Measurements from ENCODE around the gene LRRC25.

LRRC25 gene

DNA sequence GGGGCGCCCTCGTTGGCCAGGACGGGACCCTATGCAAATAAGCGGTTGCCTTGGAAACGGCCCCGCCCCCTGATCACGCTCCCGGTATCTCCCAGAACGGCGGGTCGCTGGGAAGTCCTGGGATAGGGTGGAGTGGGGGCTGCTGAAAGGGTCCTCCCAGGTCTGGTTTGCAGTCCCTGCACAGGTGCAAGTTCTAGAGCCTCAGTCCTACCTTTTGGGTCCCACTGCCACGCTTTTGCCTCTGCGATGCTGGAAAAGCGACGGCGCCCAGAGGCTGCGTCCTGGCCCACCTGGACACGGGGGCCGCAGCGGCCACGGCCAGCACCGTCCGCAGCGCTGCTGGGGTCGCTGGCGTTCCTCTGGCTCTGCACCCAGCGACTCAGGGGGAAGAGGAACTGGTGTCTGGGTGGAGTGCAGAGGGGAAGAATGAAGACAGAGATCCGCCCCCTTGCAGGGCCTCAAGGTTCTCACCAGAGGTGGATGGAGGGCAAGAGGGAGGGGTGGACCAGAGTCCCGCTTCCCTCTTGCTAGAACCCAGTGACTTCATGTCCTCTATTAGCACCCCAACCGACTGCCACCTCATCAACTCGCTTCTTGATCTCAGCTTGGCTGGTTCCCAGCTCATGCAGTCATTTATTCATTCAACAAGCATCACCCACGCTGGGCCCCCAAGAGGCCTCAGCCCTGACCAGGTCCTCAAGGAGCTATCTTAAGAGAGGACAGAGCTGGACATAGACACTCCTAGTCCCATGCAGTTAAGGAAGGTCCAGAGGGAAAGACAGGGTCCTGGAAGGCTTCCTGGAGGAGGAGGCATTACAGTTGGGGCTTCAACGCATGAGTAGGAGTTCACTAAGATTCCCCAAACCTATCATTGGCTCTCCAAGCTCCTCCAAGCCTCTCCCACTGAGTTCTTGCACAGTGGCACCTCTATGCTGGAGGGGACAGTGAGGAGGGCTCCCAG is at the start of gene LRRC25:
Gene LRRC25 (minus strand): TSS at position 381 of the 961 bp plus-strand sequence. CDS start 659 bp downstream, outside the sequence.
- Mint-ChIP-seq H3K36me3 (ENCODE audit: low read depth) (no peaks in the 10 kb centered on the region), H3K9me3 (no peaks in the 10 kb centered on the region), H3K27ac (no peak within 1 kb of the TSS), H3K27me3 (peaks cover 46% of the 10 kb centered on the region), H3K4me1 (ENCODE audit: low read depth) (peaks cover 4% of the 10 kb centered on the region), H3K4me3 (no peak within 1 kb of the TSS)
- DNase-seq: no peak

DNA sequence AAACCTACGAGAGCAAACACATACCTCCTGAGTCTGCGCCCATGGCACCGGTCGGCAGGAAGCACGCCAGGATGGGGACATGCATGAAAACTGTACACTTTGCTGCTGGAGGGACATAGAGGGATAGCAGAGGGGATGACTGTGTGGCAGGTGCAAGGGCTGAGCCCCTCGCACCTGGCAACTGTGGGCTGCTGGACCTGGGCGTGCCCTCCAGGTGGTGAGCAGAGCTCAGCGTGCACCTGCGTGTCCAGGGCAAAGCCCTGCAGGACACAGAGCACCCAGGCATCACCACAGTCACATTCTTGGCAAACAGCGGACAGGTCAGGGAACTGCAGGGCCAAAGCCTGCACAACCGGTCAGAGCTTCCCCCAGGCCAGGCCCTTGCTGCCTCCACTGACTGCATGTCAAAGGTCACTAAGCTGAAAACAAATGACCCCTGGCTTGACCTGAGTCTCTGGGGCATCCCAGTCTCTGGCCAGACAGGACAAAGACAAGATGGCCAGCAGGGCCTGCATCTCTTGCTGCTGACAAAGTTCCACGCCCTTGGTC is 49.5 kb upstream of the LRRC25 start:
- Mint-ChIP-seq H3K27ac (peak overlapping the region; percentile 22), H3K36me3 (ENCODE audit: low read depth) (peaks cover 80% of the 10 kb centered on the region), H3K27me3 (no peaks in the 10 kb centered on the region), H3K4me1 (ENCODE audit: low read depth) (peaks cover 11% of the 10 kb centered on the region), H3K9me3 (peaks cover 2% of the 10 kb centered on the region), H3K4me3 (no peak overlapping the region)
- DNase-seq: no peak

GRCh38 chr19:18446145-18446810 is 48.9 kb upstream of the LRRC25 start:
- H3K27ac Mint-ChIP-seq: no peak overlapping the region
- peaks cover 14% of the 10 kb centered on the region for H3K4me1 Mint-ChIP-seq (ENCODE audit: low read depth)
- no peaks in the 10 kb centered on the region for H3K27me3 Mint-ChIP-seq
- peaks cover 2% of the 10 kb centered on the region for H3K9me3 Mint-ChIP-seq
- DNase-seq: no peak
- no peak overlapping the region for H3K4me3 Mint-ChIP-seq
- H3K36me3 Mint-ChIP-seq (ENCODE audit: low read depth): peaks cover 80% of the 10 kb centered on the region

GRCh38 chr19:18445262-18445948 is 48.0 kb upstream of the LRRC25 start:
- Mint-ChIP-seq H3K4me1 (ENCODE audit: low read depth) (peaks cover 14% of the 10 kb centered on the region), H3K27me3 (no peaks in the 10 kb centered on the region), H3K27ac (no peak overlapping the region), H3K36me3 (ENCODE audit: low read depth) (peaks cover 72% of the 10 kb centered on the region), H3K4me3 (no peak overlapping the region), H3K9me3 (peaks cover 2% of the 10 kb centered on the region)
- no peak for DNase-seq

DNA sequence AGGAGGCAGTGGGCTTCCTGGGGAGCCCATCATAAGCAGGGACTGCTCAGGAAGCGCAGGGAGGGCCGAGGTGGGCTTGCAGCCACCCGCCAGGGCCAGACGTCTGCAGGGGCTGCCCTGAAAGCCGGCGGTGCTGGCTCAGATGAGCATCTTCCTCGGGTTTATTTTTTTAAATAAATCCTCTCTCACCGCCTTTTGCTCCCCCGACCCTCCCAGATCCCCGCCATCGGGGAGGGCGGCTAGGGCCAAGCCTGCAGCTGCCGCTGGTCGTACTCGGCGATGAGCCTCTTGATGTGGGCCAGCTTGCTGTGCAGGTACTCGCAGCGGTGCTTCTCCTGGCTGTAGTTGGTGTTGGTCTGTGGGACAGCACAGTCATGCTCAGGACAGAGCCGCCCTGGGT is 47.1 kb upstream of the LRRC25 start:
- Mint-ChIP-seq H3K27ac (no peak overlapping the region), H3K4me1 (ENCODE audit: low read depth) (peaks cover 15% of the 10 kb centered on the region), H3K27me3 (no peaks in the 10 kb centered on the region), H3K4me3 (no peak overlapping the region), H3K9me3 (peaks cover 2% of the 10 kb centered on the region), H3K36me3 (ENCODE audit: low read depth) (peaks cover 65% of the 10 kb centered on the region)
- no peak for DNase-seq

DNA sequence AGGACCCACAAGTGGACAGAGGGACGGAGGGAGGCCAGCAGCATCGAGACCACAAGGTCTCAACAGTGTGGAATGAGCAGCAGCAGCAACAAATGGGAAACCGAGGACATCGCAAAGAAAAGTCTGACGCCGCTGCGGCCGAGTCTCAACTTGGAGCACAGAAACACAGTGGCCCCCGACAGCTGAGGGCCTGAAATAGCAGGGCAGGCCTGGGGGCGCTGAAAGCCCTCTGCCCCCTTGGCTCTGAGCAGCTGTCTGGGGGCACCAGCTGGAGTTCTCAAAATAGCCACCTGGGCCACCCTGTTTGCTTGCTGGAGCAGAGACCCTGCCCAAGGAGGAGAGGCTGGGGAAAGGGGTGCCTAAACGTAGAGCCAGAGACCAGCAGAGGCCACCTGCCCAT is 46.4 kb upstream of the LRRC25 start:
- peaks cover 15% of the 10 kb centered on the region for H3K4me1 Mint-ChIP-seq (ENCODE audit: low read depth)
- H3K4me3 Mint-ChIP-seq: no peak overlapping the region
- peak overlapping the region; percentile 44 for H3K27ac Mint-ChIP-seq
- no peaks in the 10 kb centered on the region for H3K27me3 Mint-ChIP-seq
- peaks cover 58% of the 10 kb centered on the region for H3K36me3 Mint-ChIP-seq (ENCODE audit: low read depth)
- DNase-seq: no peak
- H3K9me3 Mint-ChIP-seq: peaks cover 2% of the 10 kb centered on the region

DNA sequence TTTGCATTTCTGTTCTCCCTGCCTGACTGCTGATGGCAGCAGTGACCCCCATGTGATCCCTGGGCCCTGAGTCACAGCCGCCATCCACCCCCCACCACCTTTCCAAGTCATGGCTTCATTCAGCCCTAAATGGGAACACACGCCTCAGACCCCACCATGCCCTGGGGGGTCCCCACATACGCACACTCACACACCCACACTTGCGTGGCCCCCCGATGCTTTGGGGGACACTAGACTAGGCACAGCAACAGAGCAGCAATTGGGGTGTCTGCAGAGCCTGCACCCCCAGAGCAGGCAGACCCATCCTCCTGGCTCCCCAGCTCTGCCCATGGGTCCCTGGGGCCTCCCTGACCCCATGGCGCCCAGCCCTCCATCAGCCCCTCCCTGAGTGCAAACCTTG is 46.0 kb upstream of the LRRC25 start:
- Mint-ChIP-seq H3K36me3 (ENCODE audit: low read depth) (peaks cover 54% of the 10 kb centered on the region), H3K4me3 (no peak overlapping the region), H3K9me3 (peaks cover 2% of the 10 kb centered on the region), H3K27me3 (no peaks in the 10 kb centered on the region), H3K27ac (peak overlapping the region; percentile 44), H3K4me1 (ENCODE audit: low read depth) (peaks cover 15% of the 10 kb centered on the region)
- no peak for DNase-seq

DNA sequence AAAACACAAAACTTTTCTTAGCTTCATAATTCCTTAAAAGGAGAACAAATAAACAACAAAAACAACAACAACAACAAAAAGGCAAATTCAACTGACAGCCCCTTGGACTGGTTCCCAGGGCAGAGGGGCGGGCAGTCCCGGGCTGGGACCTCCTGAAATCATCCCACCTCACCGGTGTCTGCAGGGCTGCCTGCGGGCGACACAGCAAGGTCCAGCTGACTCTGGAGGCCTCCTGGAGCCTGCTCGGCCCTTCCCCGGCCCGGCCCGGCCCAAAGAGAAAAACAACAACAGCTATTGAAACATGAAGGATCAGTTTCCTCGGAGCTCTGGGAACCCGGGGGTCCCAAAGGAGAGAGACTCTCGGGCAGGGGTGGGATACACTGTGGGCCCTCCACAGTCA is 45.5 kb upstream of the LRRC25 start:
- peak overlapping the region; percentile 88 for H3K27ac Mint-ChIP-seq
- H3K4me1 Mint-ChIP-seq (ENCODE audit: low read depth): peaks cover 15% of the 10 kb centered on the region
- no peak overlapping the region for H3K4me3 Mint-ChIP-seq
- H3K9me3 Mint-ChIP-seq: peaks cover 2% of the 10 kb centered on the region
- peaks cover 49% of the 10 kb centered on the region for H3K36me3 Mint-ChIP-seq (ENCODE audit: low read depth)
- DNase-seq: no peak
- no peaks in the 10 kb centered on the region for H3K27me3 Mint-ChIP-seq

- peaks cover 19% of the 10 kb centered on the region for H3K4me1 Mint-ChIP-seq (ENCODE audit: low read depth)
- peaks cover 41% of the 10 kb centered on the region for H3K36me3 Mint-ChIP-seq (ENCODE audit: low read depth)
- peak overlapping the region; percentile 3 for H3K4me3 Mint-ChIP-seq
- no peak for DNase-seq
- peak overlapping the region; percentile 88 for H3K27ac Mint-ChIP-seq
- no peaks in the 10 kb centered on the region for H3K27me3 Mint-ChIP-seq
- peaks cover 2% of the 10 kb centered on the region for H3K9me3 Mint-ChIP-seq
These were observed 44.7 kb upstream of the LRRC25 start for GRCh38 chr19:18441804-18442788.

DNA sequence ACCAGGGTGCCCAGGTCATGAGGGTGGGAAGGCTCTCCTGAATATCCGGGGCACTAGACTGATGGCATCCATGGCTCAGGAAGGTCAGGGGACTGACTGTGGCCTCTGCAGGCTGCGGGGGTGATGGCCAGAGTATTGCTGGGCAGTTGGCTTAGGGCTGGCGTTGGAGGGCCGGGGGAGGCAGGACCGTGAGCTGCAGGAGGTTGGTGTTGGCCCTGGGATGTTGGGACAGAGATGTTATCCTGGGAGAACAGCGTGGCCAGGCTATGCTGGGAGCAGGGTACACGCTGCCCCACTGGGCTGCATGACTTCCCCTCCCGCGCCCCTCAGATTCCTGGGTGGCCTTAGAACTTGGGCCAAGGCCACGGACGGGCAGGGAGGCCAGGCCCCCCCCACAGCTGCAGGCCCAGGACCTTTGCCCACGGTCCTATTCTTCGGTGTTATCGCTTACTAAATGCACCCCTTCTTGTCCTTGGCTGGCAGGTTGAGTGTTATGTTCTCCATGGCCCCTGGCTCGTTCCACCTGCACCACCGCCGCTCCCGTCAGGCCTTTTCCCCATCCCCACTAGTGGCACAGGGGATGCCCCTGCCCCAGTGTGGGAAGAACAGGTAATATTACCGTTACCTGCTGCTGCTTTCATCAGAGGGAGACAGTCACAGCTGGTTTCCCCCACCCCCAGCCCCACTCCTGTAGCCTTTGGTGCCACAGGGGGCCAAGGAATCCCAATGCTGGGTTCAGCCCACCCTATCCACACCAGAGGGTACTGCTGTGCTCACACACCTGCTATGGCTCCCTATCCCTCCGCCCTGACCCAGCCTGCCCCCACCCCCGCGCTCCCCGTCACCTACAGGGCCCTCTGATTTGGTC is 43.7 kb upstream of the LRRC25 start:
- Mint-ChIP-seq H3K9me3 (peaks cover 2% of the 10 kb centered on the region), H3K4me1 (ENCODE audit: low read depth) (peaks cover 26% of the 10 kb centered on the region), H3K4me3 (no peak overlapping the region), H3K27ac (peak overlapping the region; percentile 76), H3K27me3 (no peaks in the 10 kb centered on the region), H3K36me3 (ENCODE audit: low read depth) (peaks cover 35% of the 10 kb centered on the region)
- no peak for DNase-seq

- Mint-ChIP-seq H3K36me3 (ENCODE audit: low read depth) (peaks cover 34% of the 10 kb centered on the region), H3K4me1 (ENCODE audit: low read depth) (peaks cover 29% of the 10 kb centered on the region), H3K27ac (peak overlapping the region; percentile 50), H3K4me3 (no peak overlapping the region), H3K9me3 (peaks cover 2% of the 10 kb centered on the region), H3K27me3 (no peaks in the 10 kb centered on the region)
- no peak for DNase-seq
These were observed 43.0 kb upstream of the LRRC25 start for GRCh38 chr19:18440415-18440877.

DNA sequence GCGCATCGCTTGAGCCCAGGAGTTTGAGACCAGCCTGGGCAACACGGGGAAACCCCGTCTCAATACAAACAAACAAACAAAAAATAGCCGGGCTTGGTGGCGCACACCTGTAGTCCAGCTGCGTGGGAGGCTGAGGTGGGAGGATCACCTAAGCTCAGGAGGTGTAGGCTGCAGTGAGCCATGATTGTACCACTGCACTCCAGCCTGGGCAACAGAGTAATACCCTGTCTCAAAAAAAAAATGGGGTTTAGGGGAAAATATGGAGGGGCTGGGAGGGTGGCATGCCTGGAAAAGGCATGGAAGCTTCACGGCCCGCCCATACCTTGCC is 42.5 kb upstream of the LRRC25 start:
- H3K36me3 Mint-ChIP-seq (ENCODE audit: low read depth): peaks cover 34% of the 10 kb centered on the region
- no peak overlapping the region for H3K4me3 Mint-ChIP-seq
- no peak for DNase-seq
- no peak overlapping the region for H3K27ac Mint-ChIP-seq
- peaks cover 29% of the 10 kb centered on the region for H3K4me1 Mint-ChIP-seq (ENCODE audit: low read depth)
- peaks cover 2% of the 10 kb centered on the region for H3K9me3 Mint-ChIP-seq
- no peaks in the 10 kb centered on the region for H3K27me3 Mint-ChIP-seq

Measured in activated T-cell treated with anti-CD3 and anti-CD28 coated beads, Interleukin-2, amount 50 U/mL, for 24 hours (primary cell).